ENCODE results near the gene NOM1. TPM values are rescaled to one million over a fixed set of nuclear protein-coding genes. Genes with fewer than 3 reads are reported as not detected.

NOM1 gene
- total RNA-seq, 1 experiment from 2014 or later = 31.7 TPM

DNA sequence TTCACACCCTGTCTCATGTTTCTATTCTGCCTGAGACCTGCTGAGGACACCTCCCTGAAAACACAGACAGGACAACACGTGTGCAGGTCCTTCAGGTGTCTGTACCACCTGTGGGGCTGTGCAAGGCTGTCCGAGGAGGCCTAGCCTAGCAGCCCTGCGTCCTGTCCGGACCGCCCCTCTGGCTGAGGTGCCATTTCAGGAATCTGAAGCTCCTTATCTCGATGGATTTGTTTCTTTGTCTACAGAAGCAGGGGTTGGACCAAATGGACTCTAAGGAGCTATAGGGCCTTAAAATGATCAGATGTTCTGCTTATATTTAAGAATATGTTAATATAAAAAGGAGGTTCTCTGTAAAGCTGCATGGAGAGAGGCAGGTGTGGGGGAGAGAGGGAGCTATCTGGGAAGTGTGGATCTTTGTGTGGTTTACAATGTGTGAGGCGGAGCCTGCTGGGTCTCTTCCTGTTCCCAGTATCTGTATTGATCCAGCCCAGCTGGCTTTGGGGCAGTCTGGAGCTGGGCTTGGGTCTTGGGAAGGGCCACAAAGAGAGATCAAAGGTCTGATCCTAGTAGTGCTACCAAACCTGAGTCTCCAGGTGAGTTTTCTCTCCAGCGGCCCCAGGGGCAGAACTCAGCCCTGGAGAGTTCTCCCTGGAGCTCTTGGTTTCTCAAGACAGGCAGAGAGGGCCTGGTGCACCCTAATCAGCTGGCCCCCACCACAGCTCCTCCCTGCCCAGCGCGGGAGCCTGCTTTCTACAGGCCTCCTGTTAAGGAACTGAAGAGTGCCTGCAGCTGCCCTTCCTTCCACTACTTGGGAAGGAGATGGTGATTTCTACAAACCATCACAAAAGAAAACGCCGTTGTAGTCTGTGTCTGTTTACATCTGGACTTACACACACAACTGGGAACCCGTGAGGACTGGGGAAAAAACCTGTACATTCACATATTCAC lies 64.4 kb downstream of the NOM1 start:
- WGBS (ENCODE audit: extremely low coverage, insufficient read length, low lambda C conversion rate) = no CpG with 5 or more reads among the region's 13 CpGs
- H3K4me1 ChIP-seq (ENCODE audit: insufficient read depth, low read length) = peaks cover 7% of the 10 kb centered on the region; the same call in 1 of the 2 replicates
- H3K9ac ChIP-seq (ENCODE audit: extremely low read depth, insufficient read length, low read length) = no peak overlapping the region
- no peak overlapping the region for H3K27ac ChIP-seq (ENCODE audit: insufficient read length, low read depth, low read length)
- H3K4ac ChIP-seq (ENCODE audit: low read depth, low read length) = no peak overlapping the region
- Mint-ChIP-seq H3K36me3 (ENCODE audit: insufficient read depth in 1 of 3, low read depth in 3 of 3) (no peaks in the 10 kb centered on the region), H3K27ac (no peak overlapping the region), H3K27me3 (ENCODE audit: low read depth) (peaks cover 91% of the 10 kb centered on the region), H3K4me1 (peaks cover 33 to 44% of the 10 kb centered on the region in 2 experiments), H3K9me3 (peaks cover 2 to 10% of the 10 kb centered on the region in 2 experiments; a peak in 3 of 5 replicates), H3K4me3 (peak overlapping the region in 1 of 2 experiments; percentile 59; a peak in 3 of 5 replicates)
- H3K14ac ChIP-seq (ENCODE audit: insufficient read depth, low read length) = no peak overlapping the region; the same call in 1 of the 2 replicates
- H2AFZ ChIP-seq (ENCODE audit: low read length) = no peak overlapping the region
- H3K18ac ChIP-seq (ENCODE audit: insufficient read length, low read depth, low read length) = no peak overlapping the region
- no peaks in the 10 kb centered on the region for H4K20me1 ChIP-seq (ENCODE audit: control insufficient read depth, insufficient read depth, insufficient read length)
- TF ChIP-seq, protein P1, sequence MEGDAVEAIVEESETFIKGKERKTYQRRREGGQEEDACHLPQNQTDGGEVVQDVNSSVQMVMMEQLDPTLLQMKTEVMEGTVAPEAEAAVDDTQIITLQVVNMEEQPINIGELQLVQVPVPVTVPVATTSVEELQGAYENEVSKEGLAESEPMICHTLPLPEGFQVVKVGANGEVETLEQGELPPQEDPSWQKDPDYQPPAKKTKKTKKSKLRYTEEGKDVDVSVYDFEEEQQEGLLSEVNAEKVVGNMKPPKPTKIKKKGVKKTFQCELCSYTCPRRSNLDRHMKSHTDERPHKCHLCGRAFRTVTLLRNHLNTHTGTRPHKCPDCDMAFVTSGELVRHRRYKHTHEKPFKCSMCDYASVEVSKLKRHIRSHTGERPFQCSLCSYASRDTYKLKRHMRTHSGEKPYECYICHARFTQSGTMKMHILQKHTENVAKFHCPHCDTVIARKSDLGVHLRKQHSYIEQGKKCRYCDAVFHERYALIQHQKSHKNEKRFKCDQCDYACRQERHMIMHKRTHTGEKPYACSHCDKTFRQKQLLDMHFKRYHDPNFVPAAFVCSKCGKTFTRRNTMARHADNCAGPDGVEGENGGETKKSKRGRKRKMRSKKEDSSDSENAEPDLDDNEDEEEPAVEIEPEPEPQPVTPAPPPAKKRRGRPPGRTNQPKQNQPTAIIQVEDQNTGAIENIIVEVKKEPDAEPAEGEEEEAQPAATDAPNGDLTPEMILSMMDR (conservative IDR thresholded peaks at IDR 0.05) = no peak
- H3K23ac ChIP-seq (ENCODE audit: insufficient read length, low read depth, low read length) = no peak overlapping the region
- no peak overlapping the region for H4K91ac ChIP-seq (ENCODE audit: insufficient read length, low read depth, low read length)
- no peak overlapping the region for H2BK20ac ChIP-seq (ENCODE audit: low read depth, low read length, poor library complexity, severe bottlenecking)
- DNase-seq = peak; percentile 67
- peaks cover 5% of the 10 kb centered on the region for H3K23me2 ChIP-seq (ENCODE audit: insufficient read length, low read depth, low read length, poor library complexity, severe bottlenecking)
- H3T11ph ChIP-seq (ENCODE audit: low read length) = no peak overlapping the region
- no peaks in the 10 kb centered on the region for H3K79me1 ChIP-seq (ENCODE audit: insufficient read depth, low read depth, low read length, poor library complexity, severe bottlenecking)
- no peak overlapping the region for H2BK5ac ChIP-seq (ENCODE audit: insufficient read length, low read length)
- H3K27me3 ChIP-seq (ENCODE audit: insufficient read depth, low read length) = peaks cover 87% of the 10 kb centered on the region
- H3K79me2 ChIP-seq (ENCODE audit: insufficient read depth, low read length) = no peaks in the 10 kb centered on the region
- no peak overlapping the region for H2BK12ac ChIP-seq (ENCODE audit: insufficient read length, low read depth, low read length)
- no peak overlapping the region for H3K4me2 ChIP-seq (ENCODE audit: insufficient read depth, insufficient read length, low read length)
- no peak overlapping the region for H2BK120ac ChIP-seq (ENCODE audit: low read depth, low read length, poor library complexity, severe bottlenecking)
- H4K8ac ChIP-seq (replicated peaks; ENCODE audit: insufficient read length, low read depth, low read length) = no peak overlapping the region
- H2BK15ac ChIP-seq (ENCODE audit: low read depth, low read length) = no peak overlapping the region
- H2AK5ac ChIP-seq (ENCODE audit: insufficient read length, low read length) = no peak overlapping the region
- no peak overlapping the region for H4K5ac ChIP-seq (ENCODE audit: insufficient read length, low read depth, low read length)
- no peaks in the 10 kb centered on the region for H3K9me3 ChIP-seq (ENCODE audit: control insufficient read depth, low read depth, low read length)
- H3K56ac ChIP-seq (ENCODE audit: insufficient read length, low read depth, low read length) = no peak overlapping the region

All from H9 (cell line).